T-helper 17 cell (primary cell): ENCODE results near the gene CYRIA. TPM values are rescaled to one million over a fixed set of nuclear protein-coding genes. Genes with fewer than 3 reads are reported as not detected.
A peak's percentile ranks its signal among the peaks of the same experiment; 100 is the strongest.

ENCODE experiments used
- ATAC-seq: fragments of 150-1000 bp; cut with Tn5 transposase; 2 replicates; pipeline ENCODE4 v1.10.0; 2021; ENCODE audit warnings: mild to moderate bottlenecking, moderate library complexity
- DNase-seq, 3 donors: peaks; one replicate each; pipeline versions ENCODE4 v3.0.0 to v3.0.0-alpha.2; 2020 to 2021
- H3K9me3 ChIP-seq: one replicate; pipeline ENCODE4 v1.7.0; 2013; ENCODE audit warnings: low read length, mild to moderate bottlenecking; ENCODE audit not compliant: control insufficient read depth, poor library complexity, severe bottlenecking
- H3K27ac Mint-ChIP-seq: one replicate; pipeline ENCODE4 v1.8.0; 2022; ENCODE audit warnings: mild to moderate bottlenecking, moderate library complexity, mixed read lengths
- H3K27me3 Mint-ChIP-seq: one replicate; pipeline ENCODE4 v1.8.0; 2022; ENCODE audit warnings: mixed read lengths
- H3K36me3 Mint-ChIP-seq: one replicate; pipeline ENCODE4 v1.8.0; 2022; ENCODE audit warnings: low read depth, mixed read lengths
- H3K4me1 Mint-ChIP-seq: one replicate; pipeline ENCODE4 v1.8.0; 2022; ENCODE audit warnings: mild to moderate bottlenecking, mixed read lengths
- H3K4me3 Mint-ChIP-seq: one replicate; pipeline ENCODE4 v1.8.0; 2022; ENCODE audit warnings: mild to moderate bottlenecking, moderate library complexity, mixed read lengths
- total RNA-seq, 4 donors: library from RNA in 2 of 4; stranded (reverse) in 2 of 4; gene quantifications; one replicate each; pipeline ENCODE4 v1.2.3 and lab custom pipeline; 2022 to 2026

Gene CYRIA
- total RNA-seq: 1 to 10 TPM in 1 of 2 donors, under 1 TPM in 1; 0.68 to 2.4 TPM
- total RNA-seq (lab: John Stamatoyannopoulos, UW): 0 to 0.08 reads per million in 2 donors

DNA sequence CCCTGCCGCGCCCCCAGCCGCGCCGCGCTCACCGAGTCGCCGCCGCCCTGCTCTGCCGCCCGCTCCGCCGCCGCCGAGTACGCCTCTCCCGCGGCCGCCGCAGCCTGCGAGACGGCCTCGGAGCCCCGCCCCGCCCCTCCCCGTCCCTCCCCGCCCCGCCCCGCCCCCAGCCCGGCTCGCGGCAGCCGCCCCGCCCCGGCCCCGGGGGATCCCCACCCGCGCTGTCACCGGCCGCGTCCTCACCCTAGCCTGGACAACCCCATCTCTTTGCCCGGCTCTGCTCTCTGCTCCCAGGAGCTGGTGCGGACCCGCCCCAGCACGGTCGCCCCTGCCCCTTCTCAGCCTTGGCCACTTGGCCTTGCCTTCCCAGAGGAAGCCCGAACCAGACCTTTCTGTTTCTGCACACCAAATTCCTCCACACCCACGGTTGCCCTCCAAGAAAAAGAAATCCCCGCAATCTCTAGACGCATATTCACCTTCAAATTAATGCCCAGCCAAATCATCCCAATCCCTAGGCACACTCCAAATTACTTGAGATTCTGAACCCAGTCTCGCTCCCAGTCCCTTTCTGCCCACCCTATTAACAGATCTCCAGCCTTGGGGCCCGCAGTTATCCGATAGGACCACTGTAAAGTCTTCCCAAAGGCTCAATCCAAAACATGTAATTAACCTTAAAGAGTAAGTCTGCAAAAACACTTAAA, at the start of gene CYRIA:
Gene CYRIA (minus strand): TSS at position 87 of the 701 bp plus-strand sequence. CDS start 77,715 bp downstream, outside the sequence.
- Mint-ChIP-seq H3K4me3 (peak within 1 kb of the TSS; percentile 92), H3K27me3 (peaks cover 58% of the 10 kb centered on the region), H3K27ac (peak within 1 kb of the TSS; percentile 75), H3K36me3 (peaks cover 8% of the 10 kb centered on the region), H3K4me1 (peaks cover 20% of the 10 kb centered on the region)
- H3K9me3 ChIP-seq: no peaks in the 10 kb centered on the region
- ATAC-seq (peak; percentile 87), DNase-seq (peak; percentile 20 to 34 (median 33))

DNA sequence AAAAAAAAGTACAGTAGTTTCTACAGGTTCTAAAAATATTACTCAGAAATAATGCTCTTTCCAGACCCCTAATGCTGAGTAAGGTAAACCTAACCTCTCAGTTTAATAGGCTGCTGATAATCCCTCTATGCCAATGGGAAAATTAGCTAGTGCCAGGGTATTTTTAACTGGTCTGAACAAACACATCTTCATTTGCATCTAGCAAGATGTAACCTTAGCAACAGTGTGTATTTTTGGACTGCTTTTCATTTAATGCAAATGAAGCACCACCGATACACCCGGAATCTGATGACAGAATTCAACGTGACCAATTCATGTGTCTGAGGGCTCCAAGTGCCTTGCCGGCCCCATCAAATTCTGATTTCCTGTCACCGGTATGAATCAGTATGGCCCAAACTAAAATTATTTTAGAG, 47.4 kb upstream of the CYRIA start:
- Mint-ChIP-seq H3K36me3 (no peaks in the 10 kb centered on the region), H3K27me3 (peaks cover 10% of the 10 kb centered on the region), H3K27ac (no peak overlapping the region), H3K4me1 (no peaks in the 10 kb centered on the region), H3K4me3 (no peak overlapping the region)
- ATAC-seq (peak; percentile 42), DNase-seq (no peak)
- no peaks in the 10 kb centered on the region for H3K9me3 ChIP-seq

DNA sequence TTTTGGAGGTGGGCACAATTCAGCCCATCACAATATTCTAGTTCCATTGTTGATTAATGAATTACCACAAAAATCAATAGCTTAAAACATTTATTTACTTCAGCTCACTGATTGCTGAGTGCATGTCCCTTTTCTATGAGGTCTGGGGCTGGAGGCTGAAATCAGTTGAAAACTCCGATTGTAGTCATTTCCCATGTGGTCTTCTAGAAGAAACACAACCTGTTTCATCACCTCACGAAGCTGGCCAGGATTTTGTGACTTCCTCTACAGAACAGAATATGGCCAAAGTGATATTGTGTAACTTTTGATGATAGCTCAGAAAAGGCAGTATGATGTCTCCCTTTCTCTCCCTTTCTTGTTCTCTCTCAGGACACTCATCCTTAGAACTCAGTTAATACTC, 44.1 kb upstream of the CYRIA start:
- H3K4me1 Mint-ChIP-seq: no peaks in the 10 kb centered on the region
- H3K36me3 Mint-ChIP-seq: no peaks in the 10 kb centered on the region
- no peaks in the 10 kb centered on the region for H3K9me3 ChIP-seq
- no peak overlapping the region for H3K27ac Mint-ChIP-seq
- no peak overlapping the region for H3K4me3 Mint-ChIP-seq
- DNase-seq (no peak), ATAC-seq (no peak)
- H3K27me3 Mint-ChIP-seq: peaks cover 12% of the 10 kb centered on the region

- Mint-ChIP-seq H3K4me1 (no peaks in the 10 kb centered on the region), H3K27me3 (peaks cover 6% of the 10 kb centered on the region), H3K27ac (no peak overlapping the region), H3K4me3 (no peak overlapping the region), H3K36me3 (no peaks in the 10 kb centered on the region)
- DNase-seq: no peak
- H3K9me3 ChIP-seq: no peaks in the 10 kb centered on the region
- no peak for ATAC-seq
Measured at GRCh38 chr2:16708173-16708572, 42.5 kb upstream of the CYRIA start.

GRCh38 chr2:16707014-16707623, 41.5 kb upstream of the CYRIA start:
- Mint-ChIP-seq H3K27me3 (peaks cover 6% of the 10 kb centered on the region), H3K4me1 (no peaks in the 10 kb centered on the region), H3K27ac (no peak overlapping the region), H3K36me3 (no peaks in the 10 kb centered on the region), H3K4me3 (no peak overlapping the region)
- H3K9me3 ChIP-seq: no peaks in the 10 kb centered on the region
- ATAC-seq (no peak), DNase-seq (no peak)

DNA sequence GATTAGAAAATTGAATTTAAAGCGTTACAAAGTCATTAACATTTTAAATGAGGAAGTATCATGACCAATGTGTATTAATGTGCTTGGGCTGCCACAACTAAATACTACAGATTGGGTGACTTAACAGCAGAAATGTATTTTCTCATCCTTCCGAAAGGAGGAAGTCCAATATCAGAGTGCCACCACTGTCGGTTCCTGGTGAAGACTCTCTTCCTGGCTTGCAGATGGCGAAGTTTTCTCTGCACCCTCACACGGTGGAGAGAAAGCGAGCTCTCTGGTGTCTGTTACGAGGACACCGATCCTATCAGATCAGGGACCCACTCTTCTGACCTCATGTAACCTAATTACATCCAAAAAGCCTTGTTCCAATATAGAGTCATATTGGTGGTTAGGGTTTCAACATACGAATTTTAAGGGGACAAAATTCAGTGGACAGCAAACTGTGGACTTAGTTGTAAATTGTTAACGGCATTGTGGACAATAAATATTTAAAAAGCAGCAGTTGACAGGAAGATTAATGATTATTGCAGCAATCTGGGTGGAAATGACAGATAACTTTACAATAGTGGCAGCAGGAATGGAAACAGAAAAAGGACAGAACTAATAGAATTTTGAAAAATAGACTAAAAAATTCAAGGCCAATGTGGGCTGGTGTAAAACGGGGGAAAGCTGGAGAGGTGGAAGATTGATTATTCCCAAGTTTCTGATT, 35.1 kb upstream of the CYRIA start:
- DNase-seq: no peak
- no peaks in the 10 kb centered on the region for H3K9me3 ChIP-seq
- no peaks in the 10 kb centered on the region for H3K36me3 Mint-ChIP-seq
- no peak for ATAC-seq
- H3K4me1 Mint-ChIP-seq: no peaks in the 10 kb centered on the region
- H3K4me3 Mint-ChIP-seq: no peak overlapping the region
- H3K27me3 Mint-ChIP-seq: peaks cover 14% of the 10 kb centered on the region
- no peak overlapping the region for H3K27ac Mint-ChIP-seq

- Mint-ChIP-seq H3K36me3 (no peaks in the 10 kb centered on the region), H3K4me3 (no peak overlapping the region), H3K4me1 (no peaks in the 10 kb centered on the region), H3K27ac (no peak overlapping the region), H3K27me3 (peaks cover 6% of the 10 kb centered on the region)
- H3K9me3 ChIP-seq: no peaks in the 10 kb centered on the region
- no peak for ATAC-seq
- DNase-seq: no peak
Measured at GRCh38 chr2:16693854-16694253, 28.2 kb upstream of the CYRIA start.

DNA sequence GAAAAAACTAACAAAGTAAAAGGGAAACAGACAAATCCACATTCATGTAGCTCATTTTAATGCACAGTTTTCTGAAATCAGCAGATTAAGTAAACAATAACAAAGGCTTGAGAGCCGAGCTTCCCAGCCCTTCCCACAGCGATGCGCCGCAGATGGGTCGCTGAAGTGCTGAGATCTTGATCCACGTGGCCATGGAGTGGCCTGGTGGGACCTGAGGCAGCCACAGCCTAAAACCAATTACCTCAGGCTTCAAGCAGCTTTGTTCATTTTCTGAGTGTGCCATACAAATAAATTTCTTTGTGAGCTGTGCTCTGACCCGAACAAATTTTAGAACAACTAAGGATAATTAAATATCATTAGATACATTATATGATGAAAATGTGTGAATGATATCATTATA, 25.6 kb upstream of the CYRIA start:
- ATAC-seq: no peak
- Mint-ChIP-seq H3K36me3 (no peaks in the 10 kb centered on the region), H3K27ac (no peak overlapping the region), H3K4me3 (no peak overlapping the region), H3K27me3 (peaks cover 15% of the 10 kb centered on the region), H3K4me1 (peaks cover 3% of the 10 kb centered on the region)
- no peaks in the 10 kb centered on the region for H3K9me3 ChIP-seq
- no peak for DNase-seq

GRCh38 chr2:16687955-16688354, 22.3 kb upstream of the CYRIA start:
- no peak for DNase-seq
- H3K9me3 ChIP-seq: no peaks in the 10 kb centered on the region
- Mint-ChIP-seq H3K4me3 (no peak overlapping the region), H3K4me1 (peaks cover 3% of the 10 kb centered on the region), H3K27me3 (peaks cover 26% of the 10 kb centered on the region), H3K27ac (no peak overlapping the region), H3K36me3 (no peaks in the 10 kb centered on the region)
- ATAC-seq: no peak

- Mint-ChIP-seq H3K4me3 (no peak overlapping the region), H3K36me3 (peaks cover 2% of the 10 kb centered on the region), H3K4me1 (peaks cover 5% of the 10 kb centered on the region), H3K27ac (no peak overlapping the region), H3K27me3 (peaks cover 32% of the 10 kb centered on the region)
- no peak for DNase-seq
- no peak for ATAC-seq
- no peaks in the 10 kb centered on the region for H3K9me3 ChIP-seq
Measured at GRCh38 chr2:16687222-16687621, 21.6 kb upstream of the CYRIA start.

- Mint-ChIP-seq H3K36me3 (peaks cover 3% of the 10 kb centered on the region), H3K27ac (no peak overlapping the region), H3K27me3 (peaks cover 34% of the 10 kb centered on the region), H3K4me3 (no peak overlapping the region), H3K4me1 (peaks cover 5% of the 10 kb centered on the region)
- no peak for DNase-seq
- no peaks in the 10 kb centered on the region for H3K9me3 ChIP-seq
- no peak for ATAC-seq
Measured at GRCh38 chr2:16686641-16687040, 21.0 kb upstream of the CYRIA start.

GRCh38 chr2:16685340-16685715, 19.7 kb upstream of the CYRIA start:
- H3K4me1 Mint-ChIP-seq: peaks cover 5% of the 10 kb centered on the region
- H3K4me3 Mint-ChIP-seq: no peak overlapping the region
- no peak for DNase-seq
- peaks cover 3% of the 10 kb centered on the region for H3K36me3 Mint-ChIP-seq
- no peak for ATAC-seq
- H3K27me3 Mint-ChIP-seq: peaks cover 34% of the 10 kb centered on the region
- H3K27ac Mint-ChIP-seq: no peak overlapping the region
- no peaks in the 10 kb centered on the region for H3K9me3 ChIP-seq

GRCh38 chr2:16684676-16685339, 19.2 kb upstream of the CYRIA start:
- Mint-ChIP-seq H3K27me3 (peaks cover 33% of the 10 kb centered on the region), H3K4me3 (no peak overlapping the region), H3K4me1 (peaks cover 5% of the 10 kb centered on the region), H3K36me3 (peaks cover 3% of the 10 kb centered on the region), H3K27ac (no peak overlapping the region)
- ATAC-seq (no peak), DNase-seq (no peak)
- no peaks in the 10 kb centered on the region for H3K9me3 ChIP-seq
